SK-N-SH treated with all-trans-retinoic acid at 6 μM for 48 hours (cell line): Measurements from ENCODE around the gene PJA2.

Experiments
- ATAC-seq: fragments of 200-7000 bp; cut with Tn5 transposase; 3 replicates; pipeline ENCODE4 v1.9.1; 2020; ENCODE audit warnings: mild to moderate bottlenecking, moderate library complexity
- ARNTL ChIP-seq: fragments of 450-650 bp; formaldehyde crosslinking; IDR thresholded peaks from 2 replicates; pipeline ENCODE4 v1.5.0; 2020; ENCODE audit warnings: low read depth, mild to moderate bottlenecking, moderate library complexity, borderline replicate concordance
- BACH2 ChIP-seq: fragments of 250-450 bp; sonication (Bioruptor Pico); IDR thresholded peaks from 2 replicates; pipeline ENCODE4 v1.9.0; 2021; ENCODE audit warnings: mild to moderate bottlenecking, borderline replicate concordance
- CSDC2 ChIP-seq: fragments of 250-450 bp; sonication (Bioruptor Pico); IDR thresholded peaks from 2 replicates; pipeline ENCODE4 v1.5.0; 2020; ENCODE audit warnings: mild to moderate bottlenecking, moderate library complexity
- CSRNP3 ChIP-seq: fragments of 250-450 bp; sonication (Bioruptor Pico); IDR thresholded peaks from 2 replicates; pipeline ENCODE4 v1.5.1; 2021; ENCODE audit warnings: mild to moderate bottlenecking, moderate library complexity
- ESRRG ChIP-seq: fragments of 250-450 bp; sonication (Bioruptor Pico); IDR thresholded peaks from 2 replicates; pipeline ENCODE4 v1.6.1; 2021; ENCODE audit warnings: mild to moderate bottlenecking
- GLIS3 ChIP-seq: fragments of 250-450 bp; sonication (Bioruptor Pico); IDR thresholded peaks from 2 replicates; pipeline ENCODE4 v1.5.0; 2020; ENCODE audit warnings: mild to moderate bottlenecking, moderate library complexity
- ISL1 ChIP-seq: fragments of 250-450 bp; sonication (Bioruptor Pico); IDR thresholded peaks from 2 replicates; pipeline ENCODE4 v2.1.2; 2022; ENCODE audit warnings: mild to moderate bottlenecking, moderate library complexity
- OSR1 ChIP-seq: fragments of 250-450 bp; sonication (Bioruptor Pico); IDR thresholded peaks from 2 replicates; pipeline ENCODE4 v1.8.0; 2022; ENCODE audit warnings: moderate library complexity, mild to moderate bottlenecking, inconsistent platforms
- PATZ1 ChIP-seq: fragments of 250-450 bp; sonication (Bioruptor Pico); IDR thresholded peaks from 2 replicates; pipeline ENCODE4 v1.8.0; 2020; ENCODE audit warnings: mild to moderate bottlenecking, moderate library complexity, borderline replicate concordance
- TCF4 ChIP-seq: fragments of 250-450 bp; sonication (Bioruptor Pico); IDR thresholded peaks from 2 replicates; pipeline ENCODE4 v1.8.0; 2021; ENCODE audit warnings: mild to moderate bottlenecking, moderate library complexity, borderline replicate concordance
- TOX ChIP-seq: fragments of 250-450 bp; sonication (Bioruptor Pico); IDR thresholded peaks from 2 replicates; pipeline ENCODE4 v1.8.0; 2021; ENCODE audit warnings: mild to moderate bottlenecking, moderate library complexity, borderline replicate concordance
- TSHZ2 ChIP-seq: fragments of 250-450 bp; sonication (Bioruptor Pico); IDR thresholded peaks from 2 replicates; pipeline ENCODE4 v1.5.0; 2020; ENCODE audit warnings: mild to moderate bottlenecking, moderate library complexity
- ZC3H10 ChIP-seq: fragments of 250-450 bp; sonication (Bioruptor Pico); IDR thresholded peaks from 2 replicates; pipeline ENCODE4 v1.5.1; 2021; ENCODE audit warnings: mild to moderate bottlenecking, moderate library complexity
- ZFP3 ChIP-seq: fragments of 250-450 bp; sonication (Bioruptor Pico); IDR thresholded peaks from 2 replicates; pipeline ENCODE4 v1.5.0; 2020; ENCODE audit warnings: mild to moderate bottlenecking, moderate library complexity
- ZFP30 ChIP-seq: fragments of 450-650 bp; formaldehyde crosslinking; IDR thresholded peaks from 2 replicates; pipeline ENCODE4 v1.5.0; 2022; ENCODE audit warnings: mild to moderate bottlenecking, moderate library complexity
- ZNF565 ChIP-seq: fragments of 450-650 bp; formaldehyde crosslinking; conservative IDR thresholded peaks from 2 replicates; pipeline ENCODE4 v1.5.0; 2020; ENCODE audit warnings: low read depth, mild to moderate bottlenecking, moderate library complexity
- ZNF8 ChIP-seq: fragments of 450-650 bp; formaldehyde crosslinking; IDR thresholded peaks from 2 replicates; pipeline ENCODE4 v1.5.0; 2020; ENCODE audit warnings: mild to moderate bottlenecking, moderate library complexity
- TF ChIP-seq, protein P1 (sequence below): fragments of 250-450 bp; sonication (Bioruptor Pico); IDR thresholded peaks from 2 replicates; pipeline ENCODE4 v1.8.0; 2021; ENCODE audit warnings: low read depth, mild to moderate bottlenecking, moderate library complexity, borderline replicate concordance

The PJA2 gene

DNA sequence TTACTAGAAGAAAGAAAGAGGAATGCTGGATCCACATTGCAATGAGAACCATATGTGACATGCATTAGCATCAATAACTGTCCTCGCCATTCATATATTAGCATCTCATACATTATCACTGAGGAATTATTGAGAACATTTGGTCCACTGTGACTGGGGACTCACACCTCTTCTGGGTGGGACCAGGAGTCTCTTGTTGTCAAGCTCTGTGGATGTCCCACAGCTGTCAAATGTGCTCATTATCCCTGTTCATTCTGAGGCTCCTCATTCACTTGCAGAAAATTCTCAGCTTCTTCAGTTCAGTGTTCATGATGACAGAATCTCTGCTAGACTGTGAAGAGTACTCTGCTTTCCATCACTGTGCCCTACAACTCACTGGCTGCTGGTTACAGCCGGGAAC lies 109.4 kb downstream of the PJA2 start:
- no peak; the same call in 2 of the 3 replicates for ATAC-seq
- TF ChIP-seq ESRRG, result no peak
- TF ChIP-seq OSR1, result no peak

DNA sequence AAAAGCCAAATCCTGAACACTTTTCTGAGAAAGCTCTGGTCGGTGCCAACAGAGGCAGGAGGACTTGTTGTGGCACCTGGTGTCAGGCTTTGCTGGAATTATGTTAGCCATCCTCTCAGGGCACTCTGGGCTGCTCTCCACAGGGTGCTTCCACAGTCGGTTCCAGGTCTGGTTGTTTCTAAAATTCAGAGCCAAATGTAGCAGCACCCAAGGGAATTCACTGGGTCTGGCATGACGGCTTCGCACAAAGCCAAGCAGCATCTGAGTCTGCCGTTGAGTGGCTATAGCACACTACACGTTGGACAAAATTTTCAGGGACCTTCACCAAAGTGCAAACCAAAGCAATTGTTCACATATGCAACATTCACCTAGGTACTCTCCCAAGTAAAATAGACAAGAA lies 110.2 kb downstream of the PJA2 start:
- no peak for ATAC-seq
- TF ChIP-seq PATZ1 (no peak), TOX (CRISPR knock-in tag) (no peak), ZFP3 (no peak), ZNF565 (no peak)
- TF ChIP-seq, all 23 proteins: peak for 0

DNA sequence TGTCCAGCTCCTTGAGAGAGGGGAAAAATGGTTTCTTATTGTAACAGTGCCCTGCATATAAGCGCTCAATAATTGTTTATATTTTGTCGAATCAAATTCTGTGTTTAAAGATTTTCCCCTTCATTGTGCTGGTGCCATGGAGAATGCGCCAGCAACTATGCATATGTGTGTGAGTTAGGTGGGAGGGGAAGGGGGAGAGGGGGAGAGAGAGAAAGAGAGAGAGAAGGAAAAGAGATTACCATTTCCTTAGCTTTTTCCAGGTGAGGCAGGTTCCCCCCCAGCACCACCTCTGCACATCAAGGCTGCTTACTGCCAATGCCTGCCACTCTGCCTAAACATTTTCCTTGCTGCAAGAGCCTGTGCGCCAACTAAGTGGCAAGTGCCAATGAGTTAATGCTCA lies 111.0 kb downstream of the PJA2 start:
- TF ChIP-seq ISL1 (CRISPR knock-in tag), result no peak
- TF ChIP-seq, protein P1, sequence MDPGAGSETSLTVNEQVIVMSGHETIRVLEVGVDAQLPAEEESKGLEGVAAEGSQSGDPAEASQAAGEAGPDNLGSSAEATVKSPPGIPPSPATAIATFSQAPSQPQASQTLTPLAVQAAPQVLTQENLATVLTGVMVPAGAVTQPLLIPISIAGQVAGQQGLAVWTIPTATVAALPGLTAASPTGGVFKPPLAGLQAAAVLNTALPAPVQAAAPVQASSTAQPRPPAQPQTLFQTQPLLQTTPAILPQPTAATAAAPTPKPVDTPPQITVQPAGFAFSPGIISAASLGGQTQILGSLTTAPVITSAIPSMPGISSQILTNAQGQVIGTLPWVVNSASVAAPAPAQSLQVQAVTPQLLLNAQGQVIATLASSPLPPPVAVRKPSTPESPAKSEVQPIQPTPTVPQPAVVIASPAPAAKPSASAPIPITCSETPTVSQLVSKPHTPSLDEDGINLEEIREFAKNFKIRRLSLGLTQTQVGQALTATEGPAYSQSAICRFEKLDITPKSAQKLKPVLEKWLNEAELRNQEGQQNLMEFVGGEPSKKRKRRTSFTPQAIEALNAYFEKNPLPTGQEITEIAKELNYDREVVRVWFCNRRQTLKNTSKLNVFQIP (CRISPR knock-in tag), result no peak

DNA sequence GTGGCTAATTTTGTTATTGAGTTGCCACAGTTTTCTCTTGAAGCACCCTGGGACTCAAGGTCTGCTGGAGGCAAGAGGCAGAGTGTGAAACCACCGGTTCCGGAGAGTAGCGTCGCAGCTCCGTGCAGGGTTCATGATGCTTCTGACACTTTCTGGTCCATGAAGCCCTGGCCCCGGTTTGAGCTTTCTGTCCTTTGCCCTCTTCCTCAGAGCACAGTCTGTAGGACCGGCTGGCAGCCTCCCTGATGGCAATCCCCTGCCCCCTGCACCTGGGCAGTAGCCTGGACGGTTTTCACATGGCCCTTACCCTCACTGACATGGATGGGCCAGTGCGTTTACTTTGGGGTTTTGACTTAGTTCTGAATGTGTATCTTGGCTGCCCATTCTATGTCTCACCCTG lies 111.9 kb downstream of the PJA2 start:
- ATAC-seq, result no peak
- no peak for TF ChIP-seq ZNF565

More for the DNA sequence above, 111.0 kb downstream of the PJA2 start:
- no peak for ATAC-seq

DNA sequence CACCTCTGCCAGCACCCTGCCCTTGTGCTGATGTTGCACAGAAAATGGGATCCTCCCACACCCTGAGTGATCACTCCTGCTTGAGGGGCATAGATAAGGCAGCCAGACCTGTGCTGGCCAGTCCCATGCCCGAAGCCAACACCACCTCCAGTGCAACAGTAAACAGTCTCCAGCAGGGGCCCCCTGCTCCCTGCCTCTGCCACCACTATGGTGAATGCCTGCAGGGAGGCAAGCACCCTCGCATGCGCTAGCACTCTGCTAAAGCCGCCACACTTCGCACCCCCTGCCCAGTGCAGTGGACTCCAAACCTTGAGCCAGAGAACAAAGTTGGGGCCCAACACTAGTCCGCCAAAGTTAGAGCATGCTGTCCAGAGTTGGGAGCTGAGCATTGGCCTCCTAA lies 118.7 kb downstream of the PJA2 start:
- no peak for ATAC-seq

More for the DNA sequence above, 118.7 kb downstream of the PJA2 start:
- TF ChIP-seq CSRNP3 (CRISPR knock-in tag) (no peak), ZC3H10 (CRISPR knock-in tag) (no peak), CSDC2 (no peak), ZFP30 (CRISPR knock-in tag) (no peak), BACH2 (CRISPR knock-in tag) (no peak), TSHZ2 (CRISPR knock-in tag) (no peak), ARNTL (no peak), ISL1 (CRISPR knock-in tag) (no peak), GLIS3 (CRISPR knock-in tag) (no peak), TOX (CRISPR knock-in tag) (no peak), ZNF8 (CRISPR knock-in tag) (no peak), OSR1 (no peak), ZFP3 (no peak), TCF4 (no peak)
- TF ChIP-seq, all 23 proteins: peak for 0
